ENCODE measurements around the gene DMBX1. TPM values are rescaled to one million over a fixed set of nuclear protein-coding genes. Genes with fewer than 3 reads are reported as not detected.

Gene DMBX1
- total and polyA plus RNA-seq, 2 donors (not counting 1 experiment from before 2014, with no cell fraction given): not detected

DNA sequence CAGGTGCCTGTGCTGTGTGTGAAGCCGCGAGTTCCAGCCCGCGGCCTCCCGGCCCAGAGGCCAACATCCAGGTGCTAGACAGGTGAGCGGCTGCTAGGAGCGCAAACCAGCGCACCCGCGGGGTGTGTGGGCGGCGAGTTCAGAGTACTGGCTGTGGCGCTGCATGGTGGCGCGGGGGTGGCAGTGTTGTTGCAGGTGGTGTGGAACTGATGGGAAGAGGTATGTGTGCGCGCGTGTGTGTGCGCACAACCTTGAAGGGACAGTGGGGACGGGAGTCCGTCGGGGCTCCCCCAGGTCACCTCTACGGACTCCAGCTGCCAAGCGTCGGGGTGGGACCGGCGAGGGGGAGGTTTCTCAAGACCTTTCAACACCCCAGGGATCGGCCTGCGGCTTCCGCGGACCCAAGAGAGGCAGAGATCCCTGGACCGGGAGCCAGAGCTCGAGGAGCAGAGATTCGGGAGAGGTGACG, 433 bp upstream of the DMBX1 start:
- DNase-seq (no peak), ATAC-seq (ENCODE audit: low read depth) (peak; percentile 17)
- 2% methylated on average over 32 of the region's 35 CpGs for WGBS (ENCODE audit: insufficient coverage)
- no peak for TF ChIP-seq EZH2 (IDR thresholded peaks at IDR 0.05; ENCODE audit: borderline replicate concordance, insufficient read depth, low read depth, low read length, poor library complexity, severe bottlenecking)
- TF ChIP-seq, protein P1, sequence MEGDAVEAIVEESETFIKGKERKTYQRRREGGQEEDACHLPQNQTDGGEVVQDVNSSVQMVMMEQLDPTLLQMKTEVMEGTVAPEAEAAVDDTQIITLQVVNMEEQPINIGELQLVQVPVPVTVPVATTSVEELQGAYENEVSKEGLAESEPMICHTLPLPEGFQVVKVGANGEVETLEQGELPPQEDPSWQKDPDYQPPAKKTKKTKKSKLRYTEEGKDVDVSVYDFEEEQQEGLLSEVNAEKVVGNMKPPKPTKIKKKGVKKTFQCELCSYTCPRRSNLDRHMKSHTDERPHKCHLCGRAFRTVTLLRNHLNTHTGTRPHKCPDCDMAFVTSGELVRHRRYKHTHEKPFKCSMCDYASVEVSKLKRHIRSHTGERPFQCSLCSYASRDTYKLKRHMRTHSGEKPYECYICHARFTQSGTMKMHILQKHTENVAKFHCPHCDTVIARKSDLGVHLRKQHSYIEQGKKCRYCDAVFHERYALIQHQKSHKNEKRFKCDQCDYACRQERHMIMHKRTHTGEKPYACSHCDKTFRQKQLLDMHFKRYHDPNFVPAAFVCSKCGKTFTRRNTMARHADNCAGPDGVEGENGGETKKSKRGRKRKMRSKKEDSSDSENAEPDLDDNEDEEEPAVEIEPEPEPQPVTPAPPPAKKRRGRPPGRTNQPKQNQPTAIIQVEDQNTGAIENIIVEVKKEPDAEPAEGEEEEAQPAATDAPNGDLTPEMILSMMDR (IDR thresholded peaks at IDR 0.05): no peak
- H3K4me1 Mint-ChIP-seq: peaks cover 16% of the 10 kb centered on the region
- peak overlapping the region; percentile 54 for H3K9ac ChIP-seq (ENCODE audit: low read length)
- H3K79me2 ChIP-seq (ENCODE audit: control insufficient read depth, insufficient read depth, low read length): no peaks in the 10 kb centered on the region
- no peaks in the 10 kb centered on the region for H3K9me3 Mint-ChIP-seq (ENCODE audit: insufficient read depth)
- no peak overlapping the region for H3K27ac ChIP-seq (ENCODE audit: low read length in 2 of 2)
- H3K4me3 ChIP-seq (ENCODE audit: control extremely low read depth in 1 of 5, extremely low read depth in 1 of 5, insufficient read depth in 1 of 5, low read depth in 2 of 5, low read length in 4 of 5): peak overlapping the region in 3 of 5 experiments; percentile 38 to 44 (median 38)
- peaks cover 75% of the 10 kb centered on the region for H3K27me3 Mint-ChIP-seq
- H3K36me3 ChIP-seq (replicated peaks in 1 of 2; ENCODE audit: control extremely low read depth in 1 of 2, control insufficient read depth in 1 of 2, extremely low read depth in 1 of 2, insufficient read depth in 2 of 2, low read length in 1 of 2): no peaks in the 10 kb centered on the region
- no peaks in the 10 kb centered on the region for H3K9me3 ChIP-seq (ENCODE audit: control extremely low read depth in 1 of 3, control insufficient read depth in 2 of 3, insufficient read depth in 1 of 3, low read length in 2 of 3)
- H4K20me1 ChIP-seq (ENCODE audit: control insufficient read depth, insufficient read depth, low read length, poor library complexity, severe bottlenecking): no peaks in the 10 kb centered on the region
- H3K4me2 ChIP-seq (replicated peaks; ENCODE audit: low read depth, low read length, poor library complexity, severe bottlenecking): peak overlapping the region; percentile 77
- peak overlapping the region; percentile 87 for H3K4me3 Mint-ChIP-seq
- ChIA-PET POLR2A (no interaction called here), CTCF (no interaction called here)
- peak overlapping the region; percentile 42 for H2AFZ ChIP-seq (ENCODE audit: insufficient read depth, low read depth, low read length, poor library complexity, severe bottlenecking)
- H3K27me3 ChIP-seq (replicated peaks in 1 of 4; ENCODE audit: control extremely low read depth in 1 of 4, control insufficient read depth in 3 of 4, insufficient read depth in 4 of 4, low read length in 3 of 4): peaks cover 0 to 88% (median 39%) of the 10 kb centered on the region in 4 experiments
- H3K27ac Mint-ChIP-seq: peak overlapping the region; percentile 29
- peaks cover 15 to 23% of the 10 kb centered on the region in 2 donors for H3K4me1 ChIP-seq (ENCODE audit: control insufficient read depth in 2 of 2, insufficient read depth in 2 of 2, low read length in 2 of 2)
- intact Hi-C loops (cut with micrococcal nuclease): no loop called here

DNA sequence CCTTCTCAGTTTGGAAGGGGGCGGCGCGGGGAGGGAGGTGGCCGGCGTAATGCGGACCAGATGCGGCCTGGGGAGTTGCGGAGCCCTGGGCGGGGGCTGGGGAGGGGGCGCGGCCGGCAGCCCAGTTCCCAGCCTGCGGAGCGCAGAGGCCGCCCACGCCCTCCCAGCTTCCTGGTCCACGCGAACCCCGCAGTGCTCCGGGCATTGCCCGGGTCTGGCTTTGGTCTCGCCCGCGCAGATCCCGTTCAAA, 695 bp downstream of the DMBX1 start:
- Mint-ChIP-seq H3K27ac (no peak overlapping the region), H3K4me1 (peaks cover 16% of the 10 kb centered on the region), H3K27me3 (peaks cover 72% of the 10 kb centered on the region), H3K9me3 (ENCODE audit: insufficient read depth) (no peaks in the 10 kb centered on the region), H3K4me3 (peak overlapping the region; percentile 23)
- peak; percentile 44 for TF ChIP-seq EZH2 (IDR thresholded peaks at IDR 0.05; ENCODE audit: borderline replicate concordance, insufficient read depth, low read depth, low read length, poor library complexity, severe bottlenecking)
- TF ChIP-seq, protein P1 (IDR thresholded peaks at IDR 0.05): no peak
- DNase-seq: no peak
- no peak overlapping the region for H2AFZ ChIP-seq (ENCODE audit: insufficient read depth, low read depth, low read length, poor library complexity, severe bottlenecking)
- H3K27ac ChIP-seq (ENCODE audit: low read length in 2 of 2): no peak overlapping the region
- ChIA-PET POLR2A (no interaction called here), CTCF (no interaction called here)
- no peaks in the 10 kb centered on the region for H3K79me2 ChIP-seq (ENCODE audit: control insufficient read depth, insufficient read depth, low read length)
- peak overlapping the region; percentile 77 for H3K4me2 ChIP-seq (replicated peaks; ENCODE audit: low read depth, low read length, poor library complexity, severe bottlenecking)
- peaks cover 0 to 90% (median 39%) of the 10 kb centered on the region in 4 experiments for H3K27me3 ChIP-seq (replicated peaks in 1 of 4; ENCODE audit: control extremely low read depth in 1 of 4, control insufficient read depth in 3 of 4, insufficient read depth in 4 of 4, low read length in 3 of 4)
- WGBS (ENCODE audit: insufficient coverage): 6% methylated on average over 25 of the region's 25 CpGs
- intact Hi-C loops (cut with micrococcal nuclease): no loop called here
- no peak overlapping the region for H3K4me3 ChIP-seq (ENCODE audit: control extremely low read depth in 1 of 5, extremely low read depth in 1 of 5, insufficient read depth in 1 of 5, low read depth in 2 of 5, low read length in 4 of 5)
- no peaks in the 10 kb centered on the region for H3K36me3 ChIP-seq (replicated peaks in 1 of 2; ENCODE audit: control extremely low read depth in 1 of 2, control insufficient read depth in 1 of 2, extremely low read depth in 1 of 2, insufficient read depth in 2 of 2, low read length in 1 of 2)
- no peaks in the 10 kb centered on the region for H3K9me3 ChIP-seq (ENCODE audit: control extremely low read depth in 1 of 3, control insufficient read depth in 2 of 3, insufficient read depth in 1 of 3, low read length in 2 of 3)
- no peaks in the 10 kb centered on the region for H4K20me1 ChIP-seq (ENCODE audit: control insufficient read depth, insufficient read depth, low read length, poor library complexity, severe bottlenecking)
- no peak overlapping the region for H3K9ac ChIP-seq (ENCODE audit: low read length)
- H3K4me1 ChIP-seq (ENCODE audit: control insufficient read depth in 2 of 2, insufficient read depth in 2 of 2, low read length in 2 of 2): peaks cover 15 to 23% of the 10 kb centered on the region in 2 donors
- no peak for ATAC-seq (ENCODE audit: low read depth)
